ENCODE measurements around the gene PTF1A. TPM values are rescaled to one million over a fixed set of nuclear protein-coding genes. Genes with fewer than 3 reads are reported as not detected.

The PTF1A gene
- total RNA-seq, 1 donor from 2014 or later, result not detected

GRCh38 chr10:23201837-23202236, 9.7 kb downstream of the PTF1A start:
- no peak for TF ChIP-seq EZH2 (IDR thresholded peaks at IDR 0.05; ENCODE audit: insufficient read depth, low read length)
- TF ChIP-seq CTCF (IDR thresholded peaks at IDR 0.05; ENCODE audit: insufficient read depth, low read depth, low read length), result no peak
- no peak overlapping the region for H3K4me3 Mint-ChIP-seq (ENCODE audit: unreplicated experiment)
- FAIRE-seq, result no peak

GRCh38 chr10:23202779-23203178, 10.7 kb downstream of the PTF1A start:
- H3K79me2 ChIP-seq (ENCODE audit: insufficient read depth, low read length), result no peaks in the 10 kb centered on the region
- H3K4me1 ChIP-seq (ENCODE audit: insufficient read depth, low read length), result no peaks in the 10 kb centered on the region
- no peaks in the 10 kb centered on the region for H4K20me1 ChIP-seq (ENCODE audit: insufficient read depth, low read length)
- FAIRE-seq, result no peak
- no peak overlapping the region for H3K27ac ChIP-seq (ENCODE audit: low read depth, low read length)
- Mint-ChIP-seq H3K27ac (ENCODE audit: unreplicated experiment) (no peak overlapping the region), H3K36me3 (ENCODE audit: low read depth, unreplicated experiment) (no peaks in the 10 kb centered on the region), H3K27me3 (ENCODE audit: low read depth, unreplicated experiment) (peaks cover 75% of the 10 kb centered on the region), H3K4me3 (ENCODE audit: unreplicated experiment) (no peak overlapping the region), H3K9me3 (ENCODE audit: unreplicated experiment) (peaks cover 4% of the 10 kb centered on the region), H3K4me1 (ENCODE audit: low read depth, unreplicated experiment) (no peaks in the 10 kb centered on the region)
- H2AFZ ChIP-seq (ENCODE audit: low read depth, low read length), result no peak overlapping the region
- H3K9ac ChIP-seq (ENCODE audit: low read length), result no peak overlapping the region
- no peak for DNase-seq (ENCODE audit: low read depth)
- TF ChIP-seq CTCF (IDR thresholded peaks at IDR 0.05; ENCODE audit: insufficient read depth, low read depth, low read length), result no peak
- TF ChIP-seq EZH2 (IDR thresholded peaks at IDR 0.05; ENCODE audit: insufficient read depth, low read length), result no peak
- no peak overlapping the region for H3K4me3 ChIP-seq (ENCODE audit: insufficient read depth, low read depth, low read length)
- H3K9me3 ChIP-seq (ENCODE audit: insufficient read depth, low read depth, low read length), result no peaks in the 10 kb centered on the region
- H3K27me3 ChIP-seq (ENCODE audit: insufficient read depth, low read length), result peaks cover 45% of the 10 kb centered on the region
- no peaks in the 10 kb centered on the region for H3K36me3 ChIP-seq (ENCODE audit: insufficient read depth, low read length)
- H3K4me2 ChIP-seq (ENCODE audit: low read length), result no peak overlapping the region

More at GRCh38 chr10:23201837-23202236, 9.7 kb downstream of the PTF1A start:
- peaks cover 4% of the 10 kb centered on the region for H3K9me3 Mint-ChIP-seq (ENCODE audit: unreplicated experiment)
- H4K20me1 ChIP-seq (ENCODE audit: insufficient read depth, low read length), result no peaks in the 10 kb centered on the region
- no peaks in the 10 kb centered on the region for H3K36me3 ChIP-seq (ENCODE audit: insufficient read depth, low read length)
- no peaks in the 10 kb centered on the region for H3K4me1 ChIP-seq (ENCODE audit: insufficient read depth, low read length)
- H2AFZ ChIP-seq (ENCODE audit: low read depth, low read length), result no peak overlapping the region
- no peak overlapping the region for H3K9ac ChIP-seq (ENCODE audit: low read length)
- H3K36me3 Mint-ChIP-seq (ENCODE audit: low read depth, unreplicated experiment), result no peaks in the 10 kb centered on the region
- peaks cover 78% of the 10 kb centered on the region for H3K27me3 Mint-ChIP-seq (ENCODE audit: low read depth, unreplicated experiment)
- no peaks in the 10 kb centered on the region for H3K4me1 Mint-ChIP-seq (ENCODE audit: low read depth, unreplicated experiment)
- H3K79me2 ChIP-seq (ENCODE audit: insufficient read depth, low read length), result no peaks in the 10 kb centered on the region
- no peak overlapping the region for H3K27ac ChIP-seq (ENCODE audit: low read depth, low read length)
- peaks cover 51% of the 10 kb centered on the region for H3K27me3 ChIP-seq (ENCODE audit: insufficient read depth, low read length)
- no peaks in the 10 kb centered on the region for H3K9me3 ChIP-seq (ENCODE audit: insufficient read depth, low read depth, low read length)
- no peak overlapping the region for H3K4me3 ChIP-seq (ENCODE audit: insufficient read depth, low read depth, low read length)
- no peak overlapping the region for H3K4me2 ChIP-seq (ENCODE audit: low read length)
- H3K27ac Mint-ChIP-seq (ENCODE audit: unreplicated experiment), result no peak overlapping the region
- DNase-seq (ENCODE audit: low read depth), result no peak

GRCh38 chr10:23203369-23204325, 11.5 kb downstream of the PTF1A start:
- Histone ChIP-seq H3K9me3 (ENCODE audit: insufficient read depth, low read depth, low read length) (no peaks in the 10 kb centered on the region), H3K4me2 (ENCODE audit: low read length) (no peak overlapping the region), H3K4me3 (ENCODE audit: insufficient read depth, low read depth, low read length) (no peak overlapping the region), H2AFZ (ENCODE audit: low read depth, low read length) (no peak overlapping the region), H3K9ac (ENCODE audit: low read length) (no peak overlapping the region), H3K79me2 (ENCODE audit: insufficient read depth, low read length) (no peaks in the 10 kb centered on the region), H3K36me3 (ENCODE audit: insufficient read depth, low read length) (no peaks in the 10 kb centered on the region), H3K27ac (ENCODE audit: low read depth, low read length) (no peak overlapping the region), H3K4me1 (ENCODE audit: insufficient read depth, low read length) (no peaks in the 10 kb centered on the region), H3K27me3 (ENCODE audit: insufficient read depth, low read length) (peaks cover 38% of the 10 kb centered on the region), H4K20me1 (ENCODE audit: insufficient read depth, low read length) (no peaks in the 10 kb centered on the region)
- Mint-ChIP-seq H3K27me3 (ENCODE audit: low read depth, unreplicated experiment) (peaks cover 70% of the 10 kb centered on the region), H3K9me3 (ENCODE audit: unreplicated experiment) (peaks cover 4% of the 10 kb centered on the region), H3K4me3 (ENCODE audit: unreplicated experiment) (no peak overlapping the region), H3K4me1 (ENCODE audit: low read depth, unreplicated experiment) (no peaks in the 10 kb centered on the region), H3K27ac (ENCODE audit: unreplicated experiment) (no peak overlapping the region), H3K36me3 (ENCODE audit: low read depth, unreplicated experiment) (no peaks in the 10 kb centered on the region)
- TF ChIP-seq EZH2 (IDR thresholded peaks at IDR 0.05; ENCODE audit: insufficient read depth, low read length), result no peak
- no peak for TF ChIP-seq CTCF (IDR thresholded peaks at IDR 0.05; ENCODE audit: insufficient read depth, low read depth, low read length)
- FAIRE-seq (no peak), DNase-seq (ENCODE audit: low read depth) (no peak)
